ENCODE results near the gene ZMIZ1.

ZMIZ1 gene

DNA sequence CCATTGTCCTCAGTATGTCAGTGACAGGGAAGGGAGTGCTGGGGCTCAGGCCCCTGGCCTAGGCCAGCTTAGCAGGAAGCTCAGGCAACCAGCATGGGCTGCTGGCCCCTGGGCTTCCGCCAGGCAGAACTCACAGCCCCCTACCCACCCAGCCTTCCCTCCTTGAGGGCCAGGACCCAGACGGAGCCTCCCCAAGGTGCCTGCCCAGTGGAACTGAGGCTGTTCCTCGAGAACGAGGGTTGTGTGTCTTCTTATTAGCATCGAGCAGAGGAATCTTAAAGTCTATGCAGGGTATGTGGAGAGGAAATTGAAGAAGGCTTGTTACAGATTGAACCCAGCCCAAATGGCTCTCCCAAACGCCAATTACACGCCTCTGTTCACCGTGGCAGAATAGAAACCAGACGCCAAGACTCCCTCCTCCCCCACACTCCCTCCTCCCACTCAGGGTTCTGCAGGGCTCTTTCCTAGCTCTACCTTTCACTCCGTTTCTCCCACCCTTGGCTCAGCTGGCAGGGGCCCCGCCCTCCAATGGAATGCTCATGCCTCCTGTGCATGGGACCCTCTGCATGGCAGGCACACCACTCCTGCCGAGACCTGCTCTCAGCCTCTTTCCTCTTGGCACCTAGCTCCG, 134.4 kb downstream of the ZMIZ1 start:
- no peak for DNase-seq (ENCODE audit: low read depth, low spot score)

DNA sequence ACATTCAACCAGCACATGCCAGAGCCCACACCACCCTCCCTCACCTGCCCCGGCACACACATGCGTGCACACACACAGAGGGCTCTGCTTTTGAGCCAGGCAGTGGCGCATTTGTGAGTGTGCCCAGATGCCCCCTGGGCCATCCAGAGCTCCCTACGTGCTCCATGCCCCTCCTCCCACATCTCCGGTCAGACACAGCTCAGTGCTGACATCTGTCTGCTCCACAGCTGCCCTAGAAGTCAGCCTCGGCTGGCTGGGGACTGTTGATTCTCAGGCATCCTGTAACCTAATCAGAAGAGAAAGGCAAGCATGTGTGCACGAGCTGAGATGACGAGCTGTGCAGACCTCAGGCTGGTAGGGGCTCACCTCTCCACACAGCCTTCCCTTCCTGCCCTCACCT, 135.1 kb downstream of the ZMIZ1 start:
- no peak for DNase-seq (ENCODE audit: low read depth, low spot score)

DNA sequence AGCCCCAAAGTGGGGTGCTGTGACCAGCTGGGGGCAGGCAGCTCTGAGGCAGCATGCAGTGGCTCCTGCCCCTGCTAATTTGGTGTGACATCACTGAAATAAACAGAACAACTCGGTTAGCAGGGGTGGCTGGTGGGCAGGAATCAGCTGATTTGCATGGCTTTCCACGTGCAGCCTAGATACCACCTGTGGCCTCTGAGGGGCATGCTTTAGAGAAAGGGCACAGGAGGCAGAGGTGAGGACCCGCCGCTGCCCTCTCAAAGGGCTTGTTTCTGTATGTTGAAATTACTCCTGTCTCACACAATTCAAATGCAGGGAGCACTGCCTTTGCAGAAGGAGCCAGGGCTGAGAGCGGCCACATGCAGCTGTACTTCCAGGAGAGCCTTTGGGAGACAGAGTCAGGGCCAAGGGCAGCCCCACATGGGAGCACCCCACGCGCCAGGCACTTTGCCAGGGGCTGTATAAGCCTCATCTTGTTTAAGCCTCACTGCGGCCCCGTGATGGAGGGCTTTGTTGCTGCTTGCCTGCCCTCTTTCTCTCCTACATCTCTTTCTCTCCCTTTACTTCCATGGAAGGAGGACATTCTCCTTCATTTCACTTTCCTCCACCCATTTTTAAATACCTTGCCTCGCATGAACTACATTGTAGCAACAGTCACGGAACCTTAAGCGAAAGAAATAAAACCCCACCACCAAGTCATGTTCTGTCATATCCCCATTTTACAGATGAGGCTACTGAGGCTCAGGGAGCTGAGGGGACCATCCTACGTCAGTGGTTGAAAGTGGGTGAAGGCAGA, 137.7 kb downstream of the ZMIZ1 start:
- DNase-seq (ENCODE audit: low read depth, low spot score), result no peak

DNA sequence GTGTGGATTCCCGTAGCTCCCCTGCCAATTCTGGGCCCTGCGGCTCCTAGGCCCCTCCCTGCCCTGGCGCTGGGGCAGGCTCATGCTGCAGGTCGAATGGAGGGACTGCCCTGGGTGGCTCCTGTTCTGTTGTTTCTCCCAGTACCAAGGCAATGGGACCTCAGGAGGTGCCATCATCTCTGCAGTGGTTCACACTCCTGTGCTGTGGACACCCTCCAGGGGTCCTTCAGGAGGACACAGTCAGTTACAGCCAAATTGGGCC, 138.3 kb downstream of the ZMIZ1 start:
- no peak for DNase-seq (ENCODE audit: low read depth, low spot score)

DNA sequence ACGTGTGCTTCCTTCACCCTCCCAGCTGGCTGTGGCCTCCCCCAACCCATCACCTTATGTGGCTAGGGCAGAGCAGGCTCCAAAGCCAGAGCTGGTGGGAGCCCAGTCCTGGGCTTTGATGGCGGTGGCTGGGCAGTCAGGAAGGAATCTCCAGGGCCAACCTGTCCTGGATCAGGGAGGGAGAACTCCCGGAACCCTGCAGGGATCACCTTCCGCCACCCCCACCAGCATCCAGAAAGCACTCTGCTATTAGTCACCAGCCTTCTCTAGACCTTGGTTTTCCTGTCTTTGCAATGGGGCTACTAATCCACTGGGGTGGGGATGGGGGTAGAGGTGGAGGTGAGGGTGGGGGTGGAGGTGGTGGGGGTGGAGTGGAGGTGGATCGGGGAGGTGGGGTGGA, 139.0 kb downstream of the ZMIZ1 start:
- no peak for DNase-seq (ENCODE audit: low read depth, low spot score)

DNA sequence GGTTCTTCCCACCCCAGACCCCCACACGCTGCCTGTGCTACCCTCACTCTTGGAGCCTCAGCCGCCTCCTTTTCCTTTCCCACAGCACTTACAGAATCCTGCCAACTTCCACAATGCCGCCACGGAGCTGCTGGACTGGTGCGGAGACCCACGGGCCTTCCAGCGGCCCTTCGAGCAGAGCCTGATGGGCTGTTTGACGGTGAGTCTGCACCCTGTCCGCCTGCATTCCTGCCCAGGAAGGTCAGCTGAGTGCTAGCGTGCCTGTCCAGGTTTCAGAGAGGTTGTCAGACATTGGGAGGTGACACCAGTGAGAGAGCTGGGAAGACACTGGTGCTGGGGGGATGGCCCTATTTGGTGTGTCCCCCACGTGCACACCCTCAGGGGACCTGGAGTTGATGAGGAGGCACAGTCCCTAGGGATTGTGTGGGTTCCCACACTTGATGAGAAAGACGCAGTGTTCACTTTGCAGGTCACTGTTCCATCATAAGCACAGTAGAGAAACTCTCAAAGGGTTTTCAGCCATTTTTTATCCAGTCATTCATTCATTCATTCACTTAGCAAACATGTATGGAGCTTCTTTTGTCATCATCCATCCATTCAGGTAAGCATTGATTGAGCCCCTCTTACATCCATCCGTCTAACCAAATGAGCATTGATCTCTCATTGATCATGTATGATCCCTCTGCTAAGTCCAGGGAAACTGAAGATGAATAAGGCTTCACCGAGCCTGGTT, 139.7 kb downstream of the ZMIZ1 start:
- no peak for DNase-seq (ENCODE audit: low read depth, low spot score)

DNA sequence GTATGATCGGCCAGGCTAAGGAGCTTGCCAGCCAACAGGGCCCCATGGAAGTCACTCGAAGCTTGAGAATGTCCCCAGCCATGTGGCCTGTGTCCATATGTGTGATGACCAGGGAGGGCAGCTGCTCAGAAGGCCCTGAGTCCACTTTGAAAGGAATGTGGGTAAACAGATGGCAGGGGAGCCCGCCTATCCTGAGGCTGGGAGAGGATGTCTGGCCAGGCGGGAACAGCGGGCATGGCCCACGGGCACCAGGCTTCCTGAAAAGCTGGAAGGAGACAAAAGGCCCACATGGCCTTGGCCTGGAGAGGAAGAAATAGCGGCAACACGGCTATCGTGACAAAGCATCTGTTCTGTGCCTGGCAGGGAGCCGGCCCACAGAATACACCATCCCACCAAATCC, 140.6 kb downstream of the ZMIZ1 start:
- DNase-seq (ENCODE audit: low read depth, low spot score), result no peak

DNA sequence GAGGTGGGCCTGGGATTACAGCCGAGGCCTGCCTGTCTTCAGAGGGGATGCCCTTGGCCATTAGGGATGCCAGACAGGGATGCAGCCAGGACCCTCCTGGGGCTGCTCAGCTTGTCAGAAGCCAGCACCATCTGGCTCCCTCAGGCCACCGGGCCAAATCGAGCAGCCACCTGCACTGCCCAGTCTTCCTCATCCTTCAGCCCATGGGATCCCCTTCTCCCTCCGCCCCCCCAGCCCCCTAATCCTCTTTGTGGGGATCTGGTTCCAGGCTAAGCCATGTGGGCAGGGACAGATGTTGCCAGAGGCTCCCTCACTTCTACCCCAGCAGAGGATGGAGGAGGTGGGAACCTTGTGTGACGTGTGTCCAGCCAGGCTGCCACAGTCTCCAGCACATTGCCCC, 141.1 kb downstream of the ZMIZ1 start:
- no peak for DNase-seq (ENCODE audit: low read depth, low spot score)

DNA sequence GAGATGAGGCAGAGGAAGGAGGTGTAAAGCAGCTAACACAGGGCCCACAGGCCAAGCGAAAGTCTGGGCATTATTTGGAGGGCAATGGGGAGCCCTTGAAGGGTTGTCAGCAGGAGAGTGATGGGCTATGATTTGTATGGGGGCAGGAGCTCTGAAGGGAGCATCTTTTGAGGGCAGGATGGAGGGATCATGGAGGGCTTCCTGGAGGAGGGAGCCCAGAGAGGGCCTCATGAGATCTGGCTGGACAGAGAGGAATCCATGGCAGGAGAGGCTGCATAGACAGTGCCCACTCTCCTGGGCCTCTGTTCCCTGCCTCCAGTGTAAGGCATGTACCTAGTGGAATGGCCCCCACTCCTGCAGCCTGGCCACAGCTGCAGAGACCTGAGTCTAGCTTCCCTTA, 141.9 kb downstream of the ZMIZ1 start:
- no peak for DNase-seq (ENCODE audit: low read depth, low spot score)

DNA sequence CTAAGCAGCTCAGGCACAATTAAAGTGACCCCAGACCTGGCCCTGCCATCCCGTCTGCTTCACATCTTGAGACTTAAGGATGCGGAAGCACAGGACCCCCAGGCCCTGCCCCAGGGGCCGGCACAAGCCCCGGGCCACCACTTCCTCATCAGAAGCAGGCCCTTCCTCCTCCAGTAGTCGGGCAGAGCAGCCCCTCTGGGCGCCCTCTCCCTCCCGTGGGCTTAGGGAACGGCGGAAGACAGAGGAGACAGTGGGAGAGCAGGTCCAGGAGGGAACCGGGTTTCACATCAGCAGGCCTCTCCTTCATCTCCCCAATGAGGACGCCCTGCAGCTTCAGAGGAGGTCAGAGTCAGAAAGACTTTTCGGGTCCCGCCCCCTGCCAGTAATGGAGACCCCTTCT, 142.8 kb downstream of the ZMIZ1 start:
- DNase-seq (ENCODE audit: low read depth, low spot score), result no peak

DNA sequence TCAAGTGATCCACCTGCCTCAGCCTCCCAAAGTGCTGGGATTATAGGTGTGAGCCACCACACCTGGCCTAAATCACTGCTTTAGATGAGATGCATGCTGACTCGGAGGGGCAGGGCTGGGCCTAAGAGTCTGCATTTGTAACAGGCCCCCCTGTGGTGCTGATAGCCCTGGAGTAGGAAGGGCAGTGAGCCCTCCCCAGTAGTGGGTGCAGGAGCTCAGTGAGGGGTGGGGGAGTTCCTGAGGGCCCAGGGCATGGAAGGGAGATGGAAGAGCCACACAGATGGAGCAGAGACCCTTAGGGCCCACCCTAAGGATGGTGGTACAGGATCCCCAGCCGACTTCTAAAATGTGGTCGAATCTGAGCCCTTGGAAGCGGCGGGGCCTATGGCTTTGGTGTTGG, 146.8 kb downstream of the ZMIZ1 start:
- DNase-seq (ENCODE audit: low read depth, low spot score), result no peak

DNA sequence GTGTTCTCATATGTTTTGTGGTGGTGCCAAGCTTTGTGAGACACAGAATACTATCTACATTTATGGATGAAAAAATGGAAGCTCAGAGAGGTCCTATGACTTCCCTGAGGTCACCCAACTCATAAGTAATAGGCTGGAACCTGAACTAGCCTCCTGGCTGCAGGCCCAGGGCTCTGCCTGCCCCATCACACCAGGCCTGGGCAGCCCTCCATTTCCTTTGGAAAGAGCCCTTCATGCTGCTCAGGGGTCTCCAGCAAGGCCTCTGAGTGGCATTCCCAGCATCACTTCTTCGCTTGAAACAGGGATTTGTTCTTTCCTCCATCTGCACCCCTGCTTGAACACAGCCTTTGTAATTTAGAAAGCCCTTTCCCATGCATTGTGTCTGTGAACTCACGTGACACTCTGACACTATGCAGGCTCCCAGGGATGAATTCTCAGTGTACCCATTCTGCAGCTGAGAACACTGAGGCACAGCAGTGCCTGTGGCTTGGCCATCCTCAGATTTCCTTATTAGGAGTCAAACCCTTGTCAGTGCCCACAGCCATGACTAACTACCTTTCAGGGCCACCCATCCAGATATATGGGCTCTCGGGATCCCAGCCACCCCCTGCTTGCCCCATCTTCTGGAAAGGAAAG, 150.7 kb downstream of the ZMIZ1 start:
- DNase-seq (ENCODE audit: low read depth, low spot score), result no peak

DNA sequence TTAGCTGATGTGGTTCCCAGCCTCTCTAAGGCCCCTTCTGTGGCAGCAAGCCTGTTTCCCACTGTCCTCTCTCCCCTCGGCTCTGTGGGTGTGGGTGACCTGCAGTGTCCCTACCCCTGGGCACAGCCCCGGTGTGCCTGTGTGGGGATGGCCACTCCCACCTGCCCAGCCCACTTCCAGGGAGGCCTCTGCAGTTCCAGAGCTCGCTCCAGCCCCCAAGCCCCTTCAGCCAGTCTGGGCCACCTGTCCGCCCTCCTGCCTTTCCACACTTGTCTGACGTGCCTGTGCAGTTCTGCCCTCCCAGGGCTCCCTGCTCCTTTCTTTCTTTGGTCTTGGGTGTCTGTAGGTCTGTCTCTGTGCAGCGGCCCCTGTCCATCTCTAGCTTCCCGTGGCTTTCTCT, 151.5 kb downstream of the ZMIZ1 start:
- no peak for DNase-seq (ENCODE audit: low read depth, low spot score)

DNA sequence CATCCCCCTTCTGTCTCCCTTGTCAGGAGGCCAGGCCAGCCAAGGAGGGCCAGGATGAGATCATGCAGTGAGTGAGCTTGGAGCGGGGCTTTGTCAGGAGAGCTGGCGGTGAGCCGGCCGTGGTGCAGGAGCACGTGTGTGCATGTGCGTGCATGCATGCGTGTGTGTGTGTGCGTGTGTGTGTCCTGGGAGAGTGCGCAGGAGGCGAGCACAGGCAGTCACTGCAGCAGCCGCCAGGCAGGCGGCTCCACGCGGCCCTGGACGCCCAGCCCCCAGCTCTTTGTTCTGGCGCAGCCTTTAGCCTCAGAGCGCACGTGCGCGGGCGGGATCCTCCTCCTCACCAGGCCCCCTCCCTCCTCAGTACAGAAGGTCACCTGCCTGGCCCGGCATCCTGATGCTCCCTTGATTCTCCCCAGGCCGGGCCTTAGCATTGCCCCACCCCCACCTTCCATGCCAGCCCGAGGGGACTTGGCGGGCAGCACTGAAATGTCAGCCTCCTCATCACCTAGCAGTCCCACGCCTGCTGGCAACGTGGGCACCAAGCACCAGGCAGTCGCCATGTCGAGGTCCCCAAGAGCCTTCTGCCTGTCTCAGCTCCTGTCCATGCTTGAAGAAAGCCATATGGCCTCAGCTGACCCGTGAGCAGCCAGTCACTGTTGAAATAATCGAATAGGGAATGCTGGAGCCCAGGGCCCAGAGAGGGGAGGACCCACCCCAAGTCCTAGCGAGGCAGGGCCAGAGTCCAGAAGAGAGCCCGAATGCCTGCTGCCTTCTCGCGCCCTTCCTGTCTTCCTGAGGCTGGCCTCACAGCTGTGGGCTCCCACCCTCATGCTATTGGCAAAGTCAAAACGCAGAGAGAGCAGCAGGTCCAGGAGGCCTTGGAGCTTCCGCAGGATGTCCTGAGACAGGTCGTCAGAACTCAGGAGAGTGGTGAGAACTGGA, 152.6 kb downstream of the ZMIZ1 start:
- peak; percentile 86 for DNase-seq (ENCODE audit: low read depth, low spot score)

DNA sequence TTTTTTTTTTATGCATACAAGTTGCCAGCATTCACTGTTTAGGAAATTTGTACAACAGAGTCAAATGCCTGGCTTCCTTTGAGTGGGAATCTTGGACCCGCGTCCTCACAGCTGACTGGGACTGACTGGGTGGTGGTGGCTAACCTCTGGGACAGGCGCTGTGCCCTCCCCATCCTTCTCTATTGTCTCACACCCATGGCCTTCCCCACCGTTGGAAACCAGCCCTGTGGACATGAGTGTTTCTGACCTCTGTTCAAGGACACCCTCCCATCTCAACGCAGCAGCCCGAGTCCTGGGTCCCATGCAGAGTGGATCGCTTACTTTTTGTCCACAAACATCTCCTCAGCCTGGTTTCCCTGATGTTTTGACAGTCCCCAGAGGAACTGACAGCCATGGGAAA, 153.4 kb downstream of the ZMIZ1 start:
- DNase-seq (ENCODE audit: low read depth, low spot score), result no peak

DNA sequence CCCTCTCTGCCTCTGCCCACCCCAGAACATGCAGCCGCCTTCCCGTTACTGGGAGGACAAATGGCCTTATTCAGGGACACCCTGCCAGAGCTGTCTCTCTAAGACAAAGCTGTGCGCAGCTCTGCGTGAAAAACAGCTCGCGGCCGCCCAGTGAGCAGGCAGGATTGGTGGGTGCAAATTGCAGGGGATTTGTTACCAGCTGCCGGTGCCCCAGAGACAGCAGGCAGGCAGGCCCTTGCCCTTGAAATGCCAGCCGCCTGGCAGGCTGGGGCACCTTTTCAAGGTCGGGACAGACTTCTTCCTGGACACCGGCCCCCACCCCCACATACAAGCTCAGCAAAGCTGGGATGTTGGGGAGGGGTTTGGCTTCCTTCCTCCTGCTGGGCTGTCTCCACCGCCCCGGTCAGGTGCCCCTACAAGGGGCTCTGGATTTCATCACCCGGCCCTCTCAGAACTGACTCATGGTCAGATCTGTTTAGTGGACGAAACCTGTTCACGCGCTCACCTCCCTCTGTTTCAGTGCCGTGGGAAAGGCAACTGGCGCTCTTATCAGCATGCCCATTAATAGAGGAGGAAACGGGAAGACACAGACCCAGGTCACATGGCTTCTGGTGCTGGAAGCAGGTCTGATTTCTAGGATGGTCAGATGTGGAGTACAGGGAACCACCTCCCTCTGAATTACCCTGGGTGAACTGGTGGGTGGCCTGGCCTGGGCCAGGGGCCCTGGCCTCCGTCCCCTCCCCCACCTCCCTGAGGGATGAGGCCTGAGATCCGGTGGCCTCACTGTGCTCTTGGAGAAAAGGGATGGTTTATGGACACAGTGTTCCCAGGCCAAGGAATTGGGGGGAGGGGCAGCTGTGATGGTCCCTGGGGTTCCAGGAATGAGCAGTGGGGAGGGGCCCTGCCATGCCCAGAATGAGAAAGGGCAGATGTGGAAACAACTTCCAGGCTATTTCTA, 154.6 kb downstream of the ZMIZ1 start:
- DNase-seq (ENCODE audit: low read depth, low spot score), result peak; percentile 74

DNA sequence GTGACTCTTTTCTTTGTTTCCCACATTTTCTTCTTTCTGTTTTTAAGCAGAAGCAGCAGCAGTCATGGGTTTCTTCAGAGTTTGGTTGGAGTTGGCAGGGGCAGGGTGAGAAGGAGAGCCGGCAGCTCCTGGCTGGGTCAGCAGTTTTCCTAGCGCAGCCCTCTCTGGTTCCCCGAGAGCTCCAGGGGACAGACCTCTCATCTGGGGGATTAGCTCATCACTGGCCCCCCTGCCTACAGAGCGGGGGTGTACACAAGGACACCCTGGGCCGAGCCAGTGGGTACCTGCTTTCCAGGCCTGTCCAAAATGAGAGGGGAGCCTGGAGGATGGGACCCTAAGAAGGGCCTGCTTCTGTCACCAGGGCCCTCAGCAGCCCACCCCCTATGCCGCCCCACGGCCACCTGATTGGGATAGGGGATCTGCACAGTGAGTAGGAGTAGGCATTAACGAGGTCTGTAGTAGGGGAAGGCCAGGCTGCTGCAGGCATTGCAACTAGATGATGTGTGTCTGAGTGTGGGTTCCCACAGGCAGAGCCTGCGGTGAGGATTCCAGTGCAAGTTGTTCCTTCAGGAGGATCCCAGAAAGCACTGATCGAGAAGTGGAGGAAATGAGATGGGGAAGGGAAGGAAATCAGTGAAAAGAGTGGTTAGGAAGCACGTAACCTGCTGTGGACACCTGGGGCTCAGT, 155.6 kb downstream of the ZMIZ1 start:
- DNase-seq (ENCODE audit: low read depth, low spot score), result no peak

DNA sequence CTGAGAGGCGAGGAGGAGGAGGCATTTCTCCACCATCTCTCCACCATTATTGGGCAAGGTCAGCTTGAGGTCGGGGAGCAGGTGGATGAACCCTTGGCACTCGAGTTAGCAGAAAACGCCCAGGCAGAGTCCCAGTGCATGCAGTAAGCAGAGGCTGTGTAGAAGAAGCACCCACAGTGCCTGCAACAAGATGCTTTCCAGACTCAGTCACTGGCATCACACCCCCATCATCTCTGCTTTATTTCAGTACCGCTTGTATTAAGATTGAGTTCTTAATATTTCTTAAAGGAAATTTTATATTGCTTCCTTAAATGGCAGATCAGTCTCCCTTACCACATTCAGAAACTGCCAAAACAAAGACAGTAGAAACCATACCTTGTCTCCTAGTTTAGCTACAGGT, 156.2 kb downstream of the ZMIZ1 start:
- no peak for DNase-seq (ENCODE audit: low read depth, low spot score)

DNA sequence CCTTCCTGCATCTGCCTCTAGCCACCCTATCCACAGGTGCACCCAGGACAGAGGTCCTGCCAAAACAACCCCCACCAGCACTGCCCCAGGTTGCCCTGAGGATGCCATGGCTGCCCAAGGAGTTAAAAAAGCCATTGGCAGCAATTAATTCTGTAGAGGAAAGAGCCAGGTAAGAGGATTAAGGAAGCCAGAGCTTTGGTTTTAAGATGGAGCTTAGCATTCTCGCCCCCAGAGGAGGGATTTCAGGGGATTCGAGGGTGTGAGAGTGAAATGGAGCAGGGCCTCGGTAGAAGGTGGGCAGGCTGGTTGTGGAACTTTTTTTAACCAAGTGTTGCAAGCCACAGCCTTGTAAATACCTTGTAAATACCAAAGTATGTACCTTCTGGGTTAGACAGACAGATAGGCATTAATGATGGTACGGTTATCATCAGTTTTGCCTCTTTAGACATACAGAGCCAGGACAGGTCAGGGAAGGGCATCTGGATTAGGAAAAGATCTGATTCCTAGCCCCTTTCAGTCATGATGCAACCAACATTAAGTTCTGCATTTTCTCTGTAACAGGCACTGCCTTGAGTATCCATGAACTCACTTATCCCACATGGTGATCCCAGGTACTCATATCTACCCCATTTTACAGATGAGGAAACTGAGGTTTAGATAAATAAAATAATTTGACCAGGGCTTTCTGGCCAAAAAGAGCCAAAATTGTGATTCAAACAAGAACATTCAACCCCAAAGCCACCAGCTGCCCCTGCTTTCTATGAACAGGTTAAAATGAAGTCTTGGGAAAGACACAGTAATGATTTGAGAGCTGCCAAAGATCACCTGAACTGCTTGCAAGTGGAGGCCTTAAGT, 157.9 kb downstream of the ZMIZ1 start:
- DNase-seq (ENCODE audit: low read depth, low spot score), result no peak
